HL-60 (cell line): ENCODE measurements around the gene GMFB.

ENCODE experiments used
- GABPA ChIP-seq: IDR thresholded peaks from 2 replicates; pipeline ENCODE4 v1.6.1; 2012; ENCODE audit warnings: low read depth
- POLR2AphosphoS5 ChIP-seq: IDR thresholded peaks from 2 replicates; pipeline ENCODE4 v1.6.1; 2012; ENCODE audit warnings: low read depth
- SPI1 ChIP-seq: IDR thresholded peaks from 2 replicates; pipeline ENCODE4 v1.6.1; 2012; ENCODE audit warnings: low read depth, mild to moderate bottlenecking, borderline replicate concordance
- TF ChIP-seq, protein P1 (sequence below): IDR thresholded peaks from one replicate; pipeline ENCODE4 v1.5.1; 2011; ENCODE audit warnings: low read length, control low read depth, inconsistent platforms; ENCODE audit not compliant: insufficient read depth
- TF ChIP-seq, protein P2 (sequence below): IDR thresholded peaks from 2 replicates; pipeline ENCODE4 v1.6.1; 2012; ENCODE audit warnings: low read depth; ENCODE audit not compliant: insufficient replicate concordance

DNA sequence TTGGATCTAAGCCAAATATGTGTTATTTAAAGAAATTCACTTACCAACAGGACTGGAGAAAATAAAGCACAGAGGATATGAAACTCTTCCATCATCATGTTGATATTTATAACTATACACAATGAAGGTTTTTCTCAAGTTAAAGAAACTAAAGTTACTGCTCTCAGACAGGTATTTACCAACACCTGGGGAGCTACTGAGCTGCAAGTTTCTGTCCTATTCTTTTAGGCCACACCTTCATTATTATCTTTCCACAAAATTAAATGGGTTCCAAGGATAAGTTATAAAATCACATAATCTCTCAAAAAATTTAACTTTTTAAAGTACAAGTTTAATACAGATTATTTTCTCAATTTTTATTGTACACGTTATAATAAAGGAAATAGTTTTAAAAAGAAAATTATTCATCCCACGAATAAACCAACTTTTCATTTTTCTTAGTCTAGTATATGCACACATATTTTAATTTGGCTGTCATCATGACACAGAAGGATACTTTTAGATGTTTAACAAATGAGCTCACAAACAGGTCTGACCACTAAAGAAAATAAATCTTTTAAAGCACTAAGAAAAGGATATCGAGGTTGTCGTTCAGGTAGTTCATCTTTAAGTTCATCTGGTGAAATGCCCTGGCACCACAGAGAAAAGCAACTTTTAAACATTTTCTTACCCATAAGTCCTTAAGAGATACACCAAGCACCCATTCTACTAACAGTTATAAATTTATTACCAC, 7.8 kb downstream of the GMFB start:
- TF ChIP-seq, protein P1, sequence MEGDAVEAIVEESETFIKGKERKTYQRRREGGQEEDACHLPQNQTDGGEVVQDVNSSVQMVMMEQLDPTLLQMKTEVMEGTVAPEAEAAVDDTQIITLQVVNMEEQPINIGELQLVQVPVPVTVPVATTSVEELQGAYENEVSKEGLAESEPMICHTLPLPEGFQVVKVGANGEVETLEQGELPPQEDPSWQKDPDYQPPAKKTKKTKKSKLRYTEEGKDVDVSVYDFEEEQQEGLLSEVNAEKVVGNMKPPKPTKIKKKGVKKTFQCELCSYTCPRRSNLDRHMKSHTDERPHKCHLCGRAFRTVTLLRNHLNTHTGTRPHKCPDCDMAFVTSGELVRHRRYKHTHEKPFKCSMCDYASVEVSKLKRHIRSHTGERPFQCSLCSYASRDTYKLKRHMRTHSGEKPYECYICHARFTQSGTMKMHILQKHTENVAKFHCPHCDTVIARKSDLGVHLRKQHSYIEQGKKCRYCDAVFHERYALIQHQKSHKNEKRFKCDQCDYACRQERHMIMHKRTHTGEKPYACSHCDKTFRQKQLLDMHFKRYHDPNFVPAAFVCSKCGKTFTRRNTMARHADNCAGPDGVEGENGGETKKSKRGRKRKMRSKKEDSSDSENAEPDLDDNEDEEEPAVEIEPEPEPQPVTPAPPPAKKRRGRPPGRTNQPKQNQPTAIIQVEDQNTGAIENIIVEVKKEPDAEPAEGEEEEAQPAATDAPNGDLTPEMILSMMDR: no peak
- TF ChIP-seq, protein P2, sequence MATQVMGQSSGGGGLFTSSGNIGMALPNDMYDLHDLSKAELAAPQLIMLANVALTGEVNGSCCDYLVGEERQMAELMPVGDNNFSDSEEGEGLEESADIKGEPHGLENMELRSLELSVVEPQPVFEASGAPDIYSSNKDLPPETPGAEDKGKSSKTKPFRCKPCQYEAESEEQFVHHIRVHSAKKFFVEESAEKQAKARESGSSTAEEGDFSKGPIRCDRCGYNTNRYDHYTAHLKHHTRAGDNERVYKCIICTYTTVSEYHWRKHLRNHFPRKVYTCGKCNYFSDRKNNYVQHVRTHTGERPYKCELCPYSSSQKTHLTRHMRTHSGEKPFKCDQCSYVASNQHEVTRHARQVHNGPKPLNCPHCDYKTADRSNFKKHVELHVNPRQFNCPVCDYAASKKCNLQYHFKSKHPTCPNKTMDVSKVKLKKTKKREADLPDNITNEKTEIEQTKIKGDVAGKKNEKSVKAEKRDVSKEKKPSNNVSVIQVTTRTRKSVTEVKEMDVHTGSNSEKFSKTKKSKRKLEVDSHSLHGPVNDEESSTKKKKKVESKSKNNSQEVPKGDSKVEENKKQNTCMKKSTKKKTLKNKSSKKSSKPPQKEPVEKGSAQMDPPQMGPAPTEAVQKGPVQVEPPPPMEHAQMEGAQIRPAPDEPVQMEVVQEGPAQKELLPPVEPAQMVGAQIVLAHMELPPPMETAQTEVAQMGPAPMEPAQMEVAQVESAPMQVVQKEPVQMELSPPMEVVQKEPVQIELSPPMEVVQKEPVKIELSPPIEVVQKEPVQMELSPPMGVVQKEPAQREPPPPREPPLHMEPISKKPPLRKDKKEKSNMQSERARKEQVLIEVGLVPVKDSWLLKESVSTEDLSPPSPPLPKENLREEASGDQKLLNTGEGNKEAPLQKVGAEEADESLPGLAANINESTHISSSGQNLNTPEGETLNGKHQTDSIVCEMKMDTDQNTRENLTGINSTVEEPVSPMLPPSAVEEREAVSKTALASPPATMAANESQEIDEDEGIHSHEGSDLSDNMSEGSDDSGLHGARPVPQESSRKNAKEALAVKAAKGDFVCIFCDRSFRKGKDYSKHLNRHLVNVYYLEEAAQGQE: no peak
- no peak for TF ChIP-seq POLR2AphosphoS5
- TF ChIP-seq GABPA: no peak
- no peak for TF ChIP-seq SPI1
